ENCODE data around the gene RHOH. TPM values are rescaled to one million over a fixed set of nuclear protein-coding genes. Genes with fewer than 3 reads are reported as not detected.
A peak's percentile ranks its signal among the peaks of the same experiment; 100 is the strongest.

Gene RHOH
- total and polyA plus RNA-seq, 9 of the 15 experiments (the other 6 are each of a cell fraction or from before 2014, with no cell fraction given) = 14.3 to 37.7 (median 23.2) TPM

GRCh38 chr4:40196272-40196671 is 559 bp upstream of the RHOH start (continued):
- TF ChIP-seq ZNF740 (CRISPR knock-in tag; IDR thresholded peaks at IDR 0.05) (no peak), ZNF740 (tag; IDR thresholded peaks at IDR 0.05) (0 out of 4 replicates have a peak, but pooled peaks of 1 of the 2 experiments have one; percentile 4), ZC3H8 (IDR thresholded peaks at IDR 0.05) (no peak), SIN3A (IDR thresholded peaks at IDR 0.05; ENCODE audit: borderline replicate concordance in 2 of 2, control insufficient read depth in 1 of 2, low read depth in 2 of 2, low read length in 2 of 2) (no peak)

- Histone ChIP-seq H3K4me3 (peak overlapping the region; percentile 50), H4K20me1 (replicated peaks; ENCODE audit: control insufficient read depth, insufficient read depth, low read length) (no peaks in the 10 kb centered on the region), H3K27ac (ENCODE audit: extremely low read depth, low read depth, low read length) (peak overlapping the region; percentile 85), H3K4me2 (ENCODE audit: insufficient read depth, low read length) (peak overlapping the region; percentile 90), H3K9ac (ENCODE audit: insufficient read depth in 1 of 2, low read depth in 2 of 2, low read length in 2 of 2) (peak overlapping the region; percentile 83 to 94), H3K9me3 (replicated peaks; ENCODE audit: control insufficient read depth, insufficient read depth, low read depth, low read length) (no peaks in the 10 kb centered on the region), H3K27me3 (ENCODE audit: control insufficient read depth in 2 of 2, insufficient read depth in 2 of 2, low read length in 2 of 2) (no peaks in the 10 kb centered on the region), H3K4me1 (replicated peaks in 1 of 2; ENCODE audit: control insufficient read depth in 2 of 2, insufficient read depth in 2 of 2, low read length in 2 of 2) (peaks cover 38 to 42% of the 10 kb centered on the region in 2 experiments; a peak in 4 of 5 replicates), H3K9me1 (ENCODE audit: control insufficient read depth, insufficient read depth, low read length) (no peaks in the 10 kb centered on the region), H2AFZ (ENCODE audit: low read depth, low read length) (peak overlapping the region; percentile 64), H3K36me3 (ENCODE audit: control insufficient read depth, insufficient read depth, low read length) (no peaks in the 10 kb centered on the region), H3K79me2 (ENCODE audit: control insufficient read depth, insufficient read depth, low read length) (peaks cover 62% of the 10 kb centered on the region)
- WGBS (ENCODE audit: insufficient coverage, low coverage, missing lambda C conversion rate) = 2% methylated on average over 15 of the region's 15 CpGs
- intact Hi-C loops (cut with micrococcal nuclease) = loop anchor here (2.0 kb wide), 1 partner anchor 41 kb away; no protein-coding TSS in a partner anchor
- ATAC-seq (peak; percentile 70), FAIRE-seq (peak; percentile 87), DNase-seq (ENCODE audit: extremely low read depth in 1 of 4, low spot score in 3 of 4) (peak in 3 of 4 experiments; percentile 19 to 88 (median 56))
- CTCF ChIA-PET (ENCODE audit: low intra/inter-chr PET ratio) = no interaction called here
- BruUV-seq (replicated peaks) = TSS peak; percentile 58
- in situ Hi-C loops (cut with MboI) = no loop called here
- POLR2A ChIA-PET = interaction anchor here (0.7 to 0.8 kb wide), 2 partner anchors 9 to 15 kb away, joined by 3 read pairs; no protein-coding TSS in a partner anchor
- TF ChIP-seq FOXA1 (IDR thresholded peaks at IDR 0.05; ENCODE audit: borderline replicate concordance) (no peak), ZNF583 (CRISPR knock-in tag; IDR thresholded peaks at IDR 0.05) (0 out of 2 replicates have a peak, but pooled peaks have one; percentile 20), CC2D1A (IDR thresholded peaks at IDR 0.05) (no peak), CBFA2T2 (conservative IDR thresholded peaks at IDR 0.05) (peak; percentile 36; the same call in 1 of the 2 replicates), RBM14 (IDR thresholded peaks at IDR 0.05; ENCODE audit: borderline replicate concordance, insufficient read depth, low read depth, low read length) (no peak), CHAMP1 (IDR thresholded peaks at IDR 0.05) (no peak), ZNF639 (CRISPR knock-in tag; conservative IDR thresholded peaks at IDR 0.05 in 1 of 2, IDR thresholded peaks at IDR 0.05 in 1 of 2) (0 out of 4 replicates have a peak, but pooled peaks of 1 of the 2 experiments have one; percentile 36), MTA1 (IDR thresholded peaks at IDR 0.05; ENCODE audit: borderline replicate concordance) (peak; percentile 45; the same call in 1 of the 2 replicates), ESRRA (IDR thresholded peaks at IDR 0.05; ENCODE audit: borderline replicate concordance, low read depth) (peak; percentile 41), ZNF668 (CRISPR knock-in tag; IDR thresholded peaks at IDR 0.05) (no peak)
Measured at GRCh38 chr4:40197879-40198689, 1.3 kb downstream of the RHOH start.

Measured in K562 (cell line).